Activated naive CD8-positive, alpha-beta T cell treated with anti-CD3 and anti-CD28 coated beads, Interleukin-2, amount 50 U/mL, for 24 hours (primary cell): ENCODE measurements around the gene TREX2.

Experiments used
- ATAC-seq: fragments of 150-1000 bp; cut with Tn5 transposase; one replicate; pipeline ENCODE4 v1.10.0; 2021
- DNase-seq: peaks from one replicate; pipeline ENCODE4 v3.0.0; 2021
- H3K27ac Mint-ChIP-seq: one replicate; pipeline ENCODE4 v1.8.0; 2021; ENCODE audit warnings: mild to moderate bottlenecking, mixed read lengths
- H3K27me3 Mint-ChIP-seq: one replicate; pipeline ENCODE4 v1.8.0; 2021; ENCODE audit warnings: mixed read lengths
- H3K36me3 Mint-ChIP-seq: one replicate; pipeline ENCODE4 v1.8.0; 2021; ENCODE audit warnings: low read depth, mixed read lengths
- H3K4me1 Mint-ChIP-seq: one replicate; pipeline ENCODE4 v1.8.0; 2021; ENCODE audit warnings: mixed read lengths
- H3K4me3 Mint-ChIP-seq: one replicate; pipeline ENCODE4 v1.8.0; 2021; ENCODE audit warnings: mild to moderate bottlenecking, moderate library complexity, mixed read lengths
- H3K9me3 Mint-ChIP-seq: one replicate; pipeline ENCODE4 v1.8.0; 2021; ENCODE audit warnings: mixed read lengths

TREX2 gene

DNA sequence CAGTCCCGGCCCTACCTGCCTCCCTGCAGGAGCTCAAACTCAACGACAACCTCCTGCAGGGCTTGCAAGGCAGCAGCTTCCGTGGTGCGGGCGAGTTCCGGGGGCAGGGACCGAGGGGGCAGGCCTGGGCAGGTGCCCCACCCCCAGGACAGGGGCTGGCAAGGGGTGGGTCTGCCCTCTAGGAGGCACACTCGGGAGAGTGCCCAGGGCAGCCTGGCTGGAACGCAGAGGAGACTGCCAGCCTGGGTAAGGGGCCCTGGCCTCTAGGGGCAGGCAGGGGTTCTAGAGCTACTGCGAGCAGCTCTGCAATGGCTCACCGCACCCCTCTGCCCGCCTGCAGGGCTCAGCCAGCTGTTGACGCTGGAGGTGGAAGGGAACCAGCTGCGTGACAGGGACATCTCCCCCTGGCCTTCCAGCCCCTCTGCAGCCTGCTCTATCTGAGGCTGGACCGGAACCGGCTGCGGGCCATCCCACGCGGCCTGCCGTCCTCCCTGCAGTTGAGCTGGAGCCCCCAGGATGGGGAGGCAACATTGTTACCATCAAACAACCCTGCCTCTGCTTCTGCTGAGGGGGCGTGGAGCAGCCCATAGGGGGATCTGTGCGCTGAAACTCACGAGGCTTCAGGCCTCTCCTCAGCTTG is 36.6 kb upstream of the TREX2 start:
- Mint-ChIP-seq H3K9me3 (no peaks in the 10 kb centered on the region), H3K4me3 (no peak overlapping the region), H3K4me1 (no peaks in the 10 kb centered on the region), H3K27ac (no peak overlapping the region), H3K36me3 (no peaks in the 10 kb centered on the region), H3K27me3 (no peaks in the 10 kb centered on the region)
- ATAC-seq (no peak), DNase-seq (no peak)

DNA sequence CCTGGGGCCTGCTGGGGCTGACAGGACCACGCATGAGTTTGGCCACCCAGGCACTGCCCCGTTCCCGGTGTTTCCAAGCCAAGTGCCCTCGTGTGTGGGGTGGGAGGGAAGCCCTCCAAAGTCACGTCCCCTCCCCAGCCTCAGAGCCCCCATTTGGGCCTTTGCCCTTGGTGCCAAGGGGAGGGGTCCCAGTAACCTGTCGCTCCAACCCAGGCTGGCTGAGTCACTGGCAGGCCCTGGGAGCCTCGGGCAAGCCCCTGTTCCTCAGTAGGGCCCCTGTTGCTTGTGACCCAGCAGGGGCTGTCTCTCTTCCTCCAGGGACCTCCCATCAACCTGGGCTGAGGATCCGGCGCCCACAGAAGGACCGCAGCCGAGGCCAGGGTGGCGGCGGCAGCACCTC is 35.2 kb upstream of the TREX2 start:
- no peak overlapping the region for H3K4me3 Mint-ChIP-seq
- peaks cover under 1% of the 10 kb centered on the region for H3K4me1 Mint-ChIP-seq
- no peaks in the 10 kb centered on the region for H3K9me3 Mint-ChIP-seq
- ATAC-seq, result no peak
- DNase-seq, result no peak
- no peak overlapping the region for H3K27ac Mint-ChIP-seq
- H3K36me3 Mint-ChIP-seq, result no peaks in the 10 kb centered on the region
- H3K27me3 Mint-ChIP-seq, result no peaks in the 10 kb centered on the region

DNA sequence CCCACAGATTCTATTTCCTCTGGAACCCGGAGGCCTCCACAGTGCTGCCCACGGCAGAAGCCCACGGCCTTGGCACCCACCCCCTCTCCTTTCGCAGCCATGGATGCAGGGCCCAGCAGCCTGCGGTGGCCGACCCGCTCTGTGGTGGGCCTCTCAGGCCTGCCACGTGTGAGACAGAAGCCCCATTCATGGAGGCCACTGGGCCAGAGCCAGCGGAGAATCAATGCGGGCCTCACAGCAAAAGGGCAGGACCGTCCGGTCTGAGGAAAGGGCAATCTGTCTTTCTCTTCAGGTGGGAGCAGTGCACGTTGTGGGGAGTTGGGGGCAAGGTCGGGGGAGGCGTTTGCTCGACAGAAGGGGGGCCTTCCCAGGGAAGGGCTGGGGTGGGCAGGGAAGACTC is 32.9 kb upstream of the TREX2 start:
- no peak for ATAC-seq
- no peaks in the 10 kb centered on the region for H3K36me3 Mint-ChIP-seq
- H3K9me3 Mint-ChIP-seq, result no peaks in the 10 kb centered on the region
- no peaks in the 10 kb centered on the region for H3K27me3 Mint-ChIP-seq
- DNase-seq, result no peak
- peaks cover 8% of the 10 kb centered on the region for H3K4me1 Mint-ChIP-seq
- no peak overlapping the region for H3K4me3 Mint-ChIP-seq
- H3K27ac Mint-ChIP-seq, result no peak overlapping the region

DNA sequence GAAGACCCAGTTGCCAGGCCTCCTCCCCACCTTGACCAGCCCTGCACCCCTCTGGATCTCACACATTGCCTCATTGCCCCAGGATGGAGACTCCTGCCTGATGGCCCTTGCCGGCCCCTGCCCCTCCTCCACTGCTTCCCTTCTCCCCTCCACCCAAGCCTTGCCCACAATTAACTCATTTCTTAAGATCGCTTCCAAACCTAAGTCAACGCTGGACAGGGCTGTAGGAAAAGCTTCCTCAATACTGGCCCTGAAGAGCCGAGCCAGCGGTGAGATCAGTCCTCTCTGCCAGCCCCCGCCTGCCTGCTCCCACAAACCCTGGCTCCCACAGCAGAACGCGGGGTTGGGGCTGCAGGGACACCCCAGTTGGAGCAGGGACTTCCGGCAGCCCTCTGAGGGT is 32.0 kb upstream of the TREX2 start:
- no peaks in the 10 kb centered on the region for H3K36me3 Mint-ChIP-seq
- H3K27ac Mint-ChIP-seq, result no peak overlapping the region
- no peak overlapping the region for H3K4me3 Mint-ChIP-seq

DNA sequence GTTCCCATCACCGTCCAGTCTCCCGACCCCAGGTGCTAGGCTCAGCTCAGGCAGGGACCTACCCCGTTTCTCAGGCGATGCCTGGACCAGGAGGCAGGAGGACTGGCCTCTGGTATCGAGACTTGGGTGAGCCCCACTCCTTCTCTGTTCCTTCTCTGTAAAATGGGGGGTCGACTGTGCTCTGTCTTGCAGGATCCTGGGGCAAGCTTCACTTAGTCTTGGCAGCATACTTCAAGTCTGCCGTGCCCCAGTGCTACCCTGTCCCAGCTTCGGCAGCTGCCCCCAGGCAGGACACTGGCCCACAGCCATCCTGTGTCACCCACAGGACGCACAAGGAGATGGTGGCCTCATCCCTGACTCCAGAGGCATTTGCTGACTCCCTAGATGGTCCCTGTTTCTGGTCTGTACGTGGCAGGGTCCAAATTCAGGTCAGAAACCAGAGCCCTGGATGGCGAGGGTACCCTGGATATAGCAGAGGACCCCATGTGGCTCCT is 31.6 kb upstream of the TREX2 start:
- Mint-ChIP-seq H3K27me3 (no peaks in the 10 kb centered on the region), H3K27ac (no peak overlapping the region)

More for the DNA sequence above, 32.0 kb upstream of the TREX2 start:
- ATAC-seq, result no peak
- Mint-ChIP-seq H3K27me3 (no peaks in the 10 kb centered on the region), H3K9me3 (no peaks in the 10 kb centered on the region), H3K4me1 (peaks cover 8% of the 10 kb centered on the region)
- DNase-seq, result no peak

DNA sequence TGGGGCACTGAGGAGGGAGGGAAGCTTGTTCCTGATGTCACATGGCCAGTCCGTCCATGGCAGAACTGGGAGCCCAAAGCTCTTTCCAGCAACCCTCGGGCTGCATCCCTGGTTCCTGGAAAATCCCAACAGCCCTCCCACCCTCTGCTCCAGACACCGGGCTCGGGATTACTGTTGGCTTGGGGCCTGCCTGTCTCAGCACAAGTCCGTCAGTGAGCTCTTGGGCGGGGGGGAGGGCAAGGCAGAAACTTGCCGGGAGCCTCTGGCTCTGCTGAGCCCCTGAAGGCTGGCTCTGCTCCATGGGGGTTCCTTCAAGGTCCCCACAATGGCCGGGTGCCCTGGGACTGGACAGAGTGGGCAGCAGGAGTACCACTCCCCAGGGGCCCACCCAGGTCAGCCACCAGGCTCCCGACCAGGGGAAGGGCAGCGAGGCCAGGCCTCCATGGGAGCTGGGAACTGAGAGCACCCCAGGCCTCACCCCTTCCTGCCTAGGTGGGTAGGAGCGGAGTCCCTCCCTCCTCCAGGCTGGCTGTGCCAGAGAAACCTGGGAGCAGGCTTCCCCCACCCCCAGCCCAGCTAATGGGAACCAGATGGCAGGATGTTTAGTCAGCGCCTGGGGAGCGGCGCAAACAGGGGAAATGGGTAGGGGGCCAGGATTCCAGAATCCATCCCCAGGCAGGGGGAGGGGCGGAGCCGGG is 31.0 kb upstream of the TREX2 start:
- ATAC-seq (no peak), DNase-seq (no peak)
- no peak overlapping the region for H3K27ac Mint-ChIP-seq
- H3K9me3 Mint-ChIP-seq, result no peaks in the 10 kb centered on the region
- H3K4me1 Mint-ChIP-seq, result peaks cover 8% of the 10 kb centered on the region
- no peaks in the 10 kb centered on the region for H3K36me3 Mint-ChIP-seq
- H3K27me3 Mint-ChIP-seq, result no peaks in the 10 kb centered on the region
- H3K4me3 Mint-ChIP-seq, result no peak overlapping the region

More for the DNA sequence above, 31.6 kb upstream of the TREX2 start:
- Mint-ChIP-seq H3K36me3 (no peaks in the 10 kb centered on the region), H3K4me1 (peaks cover 8% of the 10 kb centered on the region), H3K9me3 (no peaks in the 10 kb centered on the region), H3K4me3 (no peak overlapping the region)
- ATAC-seq (no peak), DNase-seq (no peak)

DNA sequence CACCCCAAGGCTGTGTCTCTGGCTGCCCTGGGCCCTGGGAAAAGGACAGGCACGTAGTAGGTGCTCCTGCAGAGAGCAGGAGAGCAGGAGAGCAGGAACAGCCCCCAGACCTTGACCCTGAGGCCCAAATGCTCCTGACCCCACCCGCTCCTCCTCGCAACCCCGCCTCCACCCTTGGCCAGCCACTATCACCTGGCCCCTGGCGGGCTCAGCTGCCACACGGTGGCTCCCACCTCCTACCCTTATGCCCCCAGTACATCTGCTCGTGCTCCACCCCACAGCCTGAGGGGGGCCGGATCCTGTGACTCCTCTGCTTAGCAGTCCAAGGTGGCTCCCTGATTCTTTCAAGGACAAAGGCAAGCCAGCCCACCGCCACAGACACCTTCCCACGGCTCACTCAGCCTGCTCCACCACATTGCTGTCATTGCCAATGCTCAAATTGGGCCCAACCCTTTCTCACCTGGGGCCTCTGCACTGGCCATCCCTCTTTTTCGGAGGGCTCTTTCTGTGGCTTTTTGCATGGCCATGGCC is 30.0 kb upstream of the TREX2 start:
- no peaks in the 10 kb centered on the region for H3K9me3 Mint-ChIP-seq
- no peak overlapping the region for H3K27ac Mint-ChIP-seq
- DNase-seq (no peak), ATAC-seq (no peak)
- H3K36me3 Mint-ChIP-seq, result no peaks in the 10 kb centered on the region
- H3K27me3 Mint-ChIP-seq, result no peaks in the 10 kb centered on the region
- H3K4me3 Mint-ChIP-seq, result no peak overlapping the region
- peaks cover 8% of the 10 kb centered on the region for H3K4me1 Mint-ChIP-seq

DNA sequence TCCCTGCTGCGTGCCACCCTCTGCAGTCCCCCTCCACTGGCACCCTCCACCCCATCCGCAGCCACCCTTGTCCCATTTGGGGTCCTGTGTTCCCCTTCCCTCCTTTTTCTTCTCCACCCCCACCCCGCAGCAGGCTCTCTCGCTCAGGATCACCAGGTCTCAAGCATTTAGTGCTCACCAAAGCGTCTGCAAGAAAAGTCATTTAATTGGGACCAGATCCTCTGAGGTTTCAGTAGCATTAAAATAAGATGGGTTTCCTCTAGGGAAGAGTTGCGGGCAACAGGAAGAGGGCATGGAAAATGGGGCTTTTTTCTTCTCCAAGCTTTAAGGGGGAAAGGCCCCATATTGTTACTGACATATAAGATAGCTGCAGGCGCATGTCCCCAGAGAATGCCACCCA is 29.4 kb upstream of the TREX2 start:
- Mint-ChIP-seq H3K27me3 (no peaks in the 10 kb centered on the region), H3K36me3 (no peaks in the 10 kb centered on the region), H3K9me3 (no peaks in the 10 kb centered on the region), H3K4me1 (peaks cover 8% of the 10 kb centered on the region), H3K4me3 (no peak overlapping the region), H3K27ac (no peak overlapping the region)
- DNase-seq (no peak), ATAC-seq (no peak)

DNA sequence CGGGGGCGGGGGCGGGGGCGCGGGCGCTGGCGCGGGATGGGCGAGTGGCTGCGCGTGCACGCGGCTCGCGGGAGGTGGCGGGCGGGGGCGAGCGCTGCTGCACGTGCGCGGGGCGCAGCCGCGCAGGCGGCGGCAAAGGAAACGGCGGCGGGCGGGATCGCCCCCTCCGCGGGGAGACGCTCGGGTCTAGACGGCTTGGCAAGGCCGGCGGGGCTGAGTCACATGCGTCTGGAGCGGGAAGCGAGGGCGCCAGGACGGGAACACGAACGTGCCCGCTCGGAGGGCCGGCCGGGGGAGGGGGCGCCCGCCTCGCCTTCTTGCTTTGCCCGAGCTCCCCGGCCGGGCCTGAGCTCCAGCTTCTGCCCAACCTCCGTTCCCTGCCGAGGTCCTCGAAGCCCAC is 28.9 kb upstream of the TREX2 start:
- no peaks in the 10 kb centered on the region for H3K27me3 Mint-ChIP-seq
- H3K4me3 Mint-ChIP-seq, result no peak overlapping the region
- no peaks in the 10 kb centered on the region for H3K36me3 Mint-ChIP-seq
- H3K27ac Mint-ChIP-seq, result no peak overlapping the region
- DNase-seq (peak; percentile 34), ATAC-seq (no peak)
- no peaks in the 10 kb centered on the region for H3K9me3 Mint-ChIP-seq
- H3K4me1 Mint-ChIP-seq, result peaks cover 8% of the 10 kb centered on the region

DNA sequence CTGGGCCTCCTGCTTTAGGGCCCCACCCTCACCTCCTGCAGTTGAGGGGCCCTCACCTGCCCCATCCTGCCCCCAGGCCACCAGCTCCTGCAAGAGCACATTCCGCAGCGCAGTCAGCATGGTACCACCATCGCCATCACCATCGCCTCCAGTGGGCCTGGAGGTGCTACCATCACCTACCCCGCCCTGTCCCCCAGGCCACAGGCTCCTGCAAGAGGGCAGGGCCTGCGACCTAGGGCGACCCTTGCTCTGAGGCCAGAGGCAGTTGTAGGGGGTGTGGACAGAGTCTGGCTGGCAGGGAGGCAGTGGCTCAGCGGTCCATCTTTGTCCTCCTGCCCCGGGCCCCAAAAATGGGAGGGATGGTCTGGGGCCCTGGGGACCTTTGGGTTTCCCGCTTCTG is 28.4 kb upstream of the TREX2 start:
- Mint-ChIP-seq H3K4me1 (peaks cover 10% of the 10 kb centered on the region), H3K27me3 (no peaks in the 10 kb centered on the region), H3K9me3 (no peaks in the 10 kb centered on the region), H3K36me3 (no peaks in the 10 kb centered on the region), H3K27ac (no peak overlapping the region), H3K4me3 (no peak overlapping the region)
- no peak for ATAC-seq
- DNase-seq, result no peak

DNA sequence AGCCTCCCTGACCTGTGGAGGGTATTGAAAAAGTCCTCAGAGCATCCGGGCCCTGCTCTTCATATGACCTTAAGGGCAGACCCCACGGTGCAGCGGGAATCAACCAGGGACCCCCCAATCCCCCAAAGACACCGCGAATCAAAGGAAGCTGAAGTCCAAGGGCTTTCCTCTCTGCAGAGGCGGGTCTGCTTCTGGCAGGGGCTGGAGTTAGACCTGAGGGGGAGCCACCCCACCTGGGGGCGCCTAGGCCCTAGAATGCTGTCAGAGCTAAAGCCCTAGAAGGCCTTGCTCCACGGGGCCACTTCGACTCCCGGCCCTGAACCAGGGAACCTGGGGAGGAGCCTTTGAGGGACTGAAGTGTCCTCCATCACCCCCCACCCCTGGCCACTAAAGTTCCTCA is 27.3 kb upstream of the TREX2 start:
- no peak for DNase-seq
- no peaks in the 10 kb centered on the region for H3K36me3 Mint-ChIP-seq
- ATAC-seq, result no peak
- H3K4me3 Mint-ChIP-seq, result no peak overlapping the region
- no peaks in the 10 kb centered on the region for H3K9me3 Mint-ChIP-seq
- H3K27me3 Mint-ChIP-seq, result no peaks in the 10 kb centered on the region
- H3K4me1 Mint-ChIP-seq, result peaks cover 12% of the 10 kb centered on the region
- no peak overlapping the region for H3K27ac Mint-ChIP-seq

DNA sequence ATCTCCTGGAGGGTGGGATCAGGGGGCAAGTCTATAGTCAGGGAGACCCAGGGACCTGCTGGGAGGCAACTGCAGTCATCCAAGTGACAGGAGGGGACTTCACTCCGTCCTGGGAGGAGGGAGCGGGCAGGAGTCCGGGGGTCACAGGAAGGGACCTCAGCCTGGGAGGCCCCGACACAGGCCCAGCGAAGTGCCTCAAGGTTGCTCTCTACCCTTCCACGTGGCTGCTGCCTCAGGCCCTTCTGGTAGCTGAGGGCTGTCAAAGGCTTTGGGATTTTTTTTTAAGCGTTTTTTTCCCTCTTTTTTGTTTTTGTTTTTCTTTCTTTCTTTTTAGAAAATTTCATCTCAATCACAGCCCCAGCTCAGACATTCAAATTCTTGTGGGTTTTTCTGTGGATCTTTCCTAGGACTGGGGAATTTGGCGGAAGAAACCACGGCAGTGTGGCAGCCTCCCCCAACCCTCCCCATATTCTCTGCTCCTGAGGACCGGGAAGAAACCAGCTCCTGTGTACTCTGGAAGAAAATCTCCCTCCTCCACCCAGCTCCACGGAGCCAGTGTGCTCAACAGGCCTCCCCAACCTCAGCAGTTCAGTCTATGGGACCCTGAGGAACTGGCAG is 25.9 kb upstream of the TREX2 start:
- no peaks in the 10 kb centered on the region for H3K9me3 Mint-ChIP-seq
- no peak for ATAC-seq
- H3K27me3 Mint-ChIP-seq, result no peaks in the 10 kb centered on the region
- no peak overlapping the region for H3K27ac Mint-ChIP-seq
- H3K4me1 Mint-ChIP-seq, result peaks cover 12% of the 10 kb centered on the region
- peaks cover 3% of the 10 kb centered on the region for H3K36me3 Mint-ChIP-seq
- no peak overlapping the region for H3K4me3 Mint-ChIP-seq
- DNase-seq, result no peak

DNA sequence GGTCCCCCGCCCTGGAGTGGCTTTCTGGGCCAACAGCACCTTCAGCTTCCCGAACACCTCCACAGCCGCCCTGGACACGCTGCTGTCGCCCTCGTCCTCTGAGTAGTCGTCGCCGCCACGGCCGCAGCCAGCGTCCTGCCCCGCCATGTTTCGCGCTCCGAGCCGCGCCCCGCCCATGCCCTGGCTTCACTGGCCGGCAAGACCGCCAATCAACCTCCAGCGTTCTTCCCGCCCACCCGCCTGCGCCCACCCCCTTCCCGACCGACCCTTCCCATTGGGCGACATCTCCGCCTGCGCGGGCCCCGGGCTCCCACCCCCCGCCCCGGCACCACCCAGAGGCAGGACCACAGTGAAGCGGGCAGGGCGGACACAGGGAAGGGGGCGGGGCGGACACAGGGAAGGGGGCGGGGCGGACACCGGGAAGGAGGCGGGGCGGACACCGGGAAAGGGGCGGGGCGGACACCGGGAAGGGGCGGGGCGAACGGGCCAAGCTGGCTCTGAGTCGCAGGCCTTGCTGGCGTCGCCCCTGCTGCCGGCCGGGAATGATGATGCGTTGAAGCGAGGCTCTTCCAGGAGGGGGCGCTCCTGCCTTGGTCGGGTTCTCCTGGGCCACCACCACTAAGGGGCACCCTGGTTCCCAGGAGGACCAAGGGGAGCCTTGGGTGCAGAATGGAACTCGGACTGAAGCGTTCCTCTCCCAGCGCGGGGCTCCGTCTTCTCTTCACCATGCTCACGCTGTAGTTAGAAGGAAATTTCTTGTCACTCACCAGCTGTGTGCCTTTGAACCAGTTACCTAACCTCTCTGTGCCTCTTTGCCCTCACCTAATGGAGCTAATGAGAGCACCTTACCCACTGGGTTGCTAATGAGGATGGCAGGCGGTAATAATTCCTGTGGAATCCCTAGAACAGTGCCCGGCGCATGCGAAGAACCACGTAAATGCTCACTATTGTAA is 24.8 kb upstream of the TREX2 start, which contains the start of gene HAUS7:
TSS of gene HAUS7 (minus strand) at position 166 of the 953 bp plus-strand sequence. CDS start at position 147, 19 bp downstream.
- peak within 1 kb of the TSS; percentile 77 for H3K27ac Mint-ChIP-seq
- DNase-seq (peak; percentile 87), ATAC-seq (peak; percentile 88)
- H3K4me3 Mint-ChIP-seq, result peak within 1 kb of the TSS; percentile 83
- no peaks in the 10 kb centered on the region for H3K27me3 Mint-ChIP-seq
- peaks cover 9% of the 10 kb centered on the region for H3K4me1 Mint-ChIP-seq
- H3K36me3 Mint-ChIP-seq, result peaks cover 3% of the 10 kb centered on the region
- H3K9me3 Mint-ChIP-seq, result no peaks in the 10 kb centered on the region

DNA sequence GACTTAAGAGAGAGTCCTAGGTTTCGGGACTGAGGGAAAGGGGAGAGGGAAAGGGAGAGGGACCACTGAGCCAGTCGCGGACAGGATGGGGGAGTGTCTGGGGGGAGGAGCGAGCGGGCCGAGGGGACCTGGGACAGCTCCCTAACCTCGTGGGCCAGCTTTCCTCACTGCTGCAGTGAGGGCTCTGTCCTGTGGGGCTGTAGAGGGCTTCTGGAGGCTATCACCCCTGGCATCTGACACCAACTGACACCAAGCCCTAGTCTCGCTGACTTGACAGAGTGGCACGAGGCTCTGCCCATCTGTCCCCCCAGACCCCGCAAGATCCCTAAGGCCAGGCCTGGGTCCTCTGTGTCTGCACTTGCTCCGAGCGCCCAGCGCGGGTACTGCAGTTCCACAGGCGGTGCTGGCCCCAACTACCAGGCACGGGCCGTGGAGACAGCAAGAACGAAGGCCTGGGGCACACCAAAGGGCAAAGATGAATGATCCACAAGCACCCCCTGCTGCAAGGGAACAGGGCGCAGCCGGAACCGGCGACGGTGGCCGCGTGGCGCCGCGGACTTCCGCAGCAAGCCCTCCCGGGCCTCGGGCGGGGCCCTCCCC is 24.1 kb upstream of the TREX2 start:
- Mint-ChIP-seq H3K9me3 (no peaks in the 10 kb centered on the region), H3K4me1 (peaks cover 7% of the 10 kb centered on the region), H3K27ac (peak overlapping the region; percentile 77), H3K36me3 (peaks cover 3% of the 10 kb centered on the region), H3K4me3 (peak overlapping the region; percentile 83), H3K27me3 (no peaks in the 10 kb centered on the region)
- peak; percentile 31 for DNase-seq
- ATAC-seq, result peak; percentile 22
